HepG2 (cell line): ENCODE measurements around the gene S100A7. TPM values are rescaled to one million over a fixed set of nuclear protein-coding genes. Genes with fewer than 3 reads are reported as not detected.

ENCODE experiments used
- BORCS8-MEF2B ChIP-seq: sonication (generic); formaldehyde crosslinking; IDR thresholded peaks from 2 replicates; pipeline ENCODE4 v1.8.0; 2022; ENCODE audit warnings: mild to moderate bottlenecking, missing genetic modification reagents
- KIAA2018 ChIP-seq: sonication (generic); formaldehyde crosslinking; IDR thresholded peaks from 2 replicates; pipeline ENCODE4 v1.5.0; 2020; ENCODE audit warnings: mild to moderate bottlenecking, missing genetic modification reagents, borderline replicate concordance
- MZF1 ChIP-seq: sonication (generic); formaldehyde crosslinking; IDR thresholded peaks from 2 replicates; pipeline ENCODE4 v1.8.1; 2023; ENCODE audit warnings: mild to moderate bottlenecking, missing genetic modification reagents, borderline replicate concordance
- NFRKB ChIP-seq: fragments of 450-650 bp; IDR thresholded peaks from 2 replicates; pipeline ENCODE4 v1.6.1; 2017
- PAX8 ChIP-seq: sonication (generic); formaldehyde crosslinking; IDR thresholded peaks from 2 replicates; pipeline ENCODE4 v1.8.0; 2022; ENCODE audit warnings: mild to moderate bottlenecking, missing genetic modification reagents, borderline replicate concordance
- RBM22 ChIP-seq: fragments of 200-400 bp; formaldehyde crosslinking; optimal IDR thresholded peaks from 2 replicates; pipeline ENCODE3; 2017; ENCODE audit warnings: mild to moderate bottlenecking, low read length, moderate library complexity
- RFXANK ChIP-seq: IDR thresholded peaks from 2 replicates; pipeline ENCODE4 v1.6.1; 2016
- SMAD3 ChIP-seq: sonication (generic); formaldehyde crosslinking; IDR thresholded peaks from 2 replicates; pipeline ENCODE4 v1.4.0; 2020; ENCODE audit warnings: missing genetic modification reagents
- SMARCE1 ChIP-seq: fragments of 450-650 bp; IDR thresholded peaks from 2 replicates; pipeline ENCODE4 v1.6.1; 2017; ENCODE audit warnings: borderline replicate concordance
- TBP ChIP-seq: sonication (generic); formaldehyde crosslinking; IDR thresholded peaks from 2 replicates; pipeline ENCODE4 v1.5.0; 2020; ENCODE audit warnings: missing genetic modification reagents
- TERF1 ChIP-seq: sonication (generic); formaldehyde crosslinking; IDR thresholded peaks from 2 replicates; pipeline ENCODE4 v1.8.0; 2022; ENCODE audit warnings: mild to moderate bottlenecking, missing genetic modification reagents, moderate library complexity
- TMF1 ChIP-seq: sonication (generic); formaldehyde crosslinking; IDR thresholded peaks from 2 replicates; pipeline ENCODE4 v1.8.1; 2022; ENCODE audit warnings: low read depth, missing genetic modification reagents
- ZBTB4 ChIP-seq: sonication (generic); formaldehyde crosslinking; IDR thresholded peaks from 2 replicates; pipeline ENCODE4 v1.4.0; 2020; ENCODE audit warnings: missing genetic modification reagents, mild to moderate bottlenecking, borderline replicate concordance
- ZNF101 ChIP-seq: sonication (generic); formaldehyde crosslinking; IDR thresholded peaks from 2 replicates; pipeline ENCODE4 v1.4.0; 2020; ENCODE audit warnings: mild to moderate bottlenecking, low read depth, missing genetic modification reagents, borderline replicate concordance
- ZNF20 ChIP-seq: sonication (generic); formaldehyde crosslinking; IDR thresholded peaks from 2 replicates; pipeline ENCODE4 v1.4.0; 2020; ENCODE audit warnings: mild to moderate bottlenecking, moderate library complexity, missing genetic modification reagents
- polyA plus RNA-seq, 8 experiments: library from polyadenylated mRNA; depleted of rRNA in 3 of 8; stranded (reverse) in 7 of 8; unstranded in 1 of 8; fragments of >200 nt; fragmentation: Illumina TruSeq in 4 of 8; extraction: Trizol in 4 of 8; gene quantifications; 2 replicates each; pipeline versions ENCODE4 v1.2.1 to v1.2.3, GENCODE V29; 2011 to 2016; ENCODE audit warnings: low read depth in 4 of 8, missing spikeins in 1 of 8, mixed read lengths in 1 of 8; ENCODE audit not compliant: insufficient read depth in 1 of 8
- total RNA-seq, 5 experiments: library from RNA; depleted of rRNA; stranded (reverse); fragments of >200 nt; fragmentation: Illumina TruSeq; extraction: Trizol; gene quantifications; 2 replicates each; pipeline ENCODE4 v1.2.3, GENCODE V29; 2016; ENCODE audit warnings: low read depth in 1 of 5
- TF ChIP-seq, protein P1 (sequence below): sonication (generic); formaldehyde crosslinking; IDR thresholded peaks from 2 replicates; pipeline ENCODE4 v1.9.0; 2021; ENCODE audit warnings: missing genetic modification reagents, mild to moderate bottlenecking, borderline replicate concordance

S100A7 gene
- total and polyA plus RNA-seq, 2 of the 13 experiments (the other 11 are each of a cell fraction or from before 2014, with no cell fraction given) = not detected

DNA sequence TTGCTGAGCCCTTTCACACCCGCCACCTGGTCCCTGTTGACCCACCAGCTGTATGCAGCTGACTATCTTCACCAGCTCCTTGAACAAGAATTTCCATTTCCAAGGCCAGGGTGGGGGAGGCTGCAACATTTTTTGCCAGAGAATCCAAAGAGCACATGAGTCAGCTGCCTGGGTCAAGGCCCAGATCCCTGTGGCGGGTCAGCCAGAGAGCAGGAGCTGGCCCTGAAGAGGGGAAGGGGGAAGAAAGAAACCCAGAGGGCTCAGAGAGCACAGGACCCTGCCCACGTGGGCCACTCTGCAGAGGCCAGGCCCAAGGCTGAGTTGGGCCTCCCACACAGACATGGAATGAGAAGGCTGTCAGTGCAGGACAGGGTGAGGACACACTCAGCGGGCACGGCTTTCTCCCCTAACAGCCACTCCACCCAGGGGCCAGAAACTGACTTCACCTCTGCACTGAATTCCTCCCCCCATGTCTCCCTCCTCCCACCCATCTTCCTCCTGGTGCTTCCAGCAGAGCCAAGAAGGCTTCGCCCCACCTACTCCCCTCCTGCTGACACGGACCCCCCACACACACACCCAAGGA lies 46.5 kb upstream of the S100A7 start (continued):
- no peak for TF ChIP-seq KIAA2018 (CRISPR knock-in tag)
- TF ChIP-seq MZF1 (CRISPR knock-in tag) = no peak
- TF ChIP-seq RFXANK = no peak
- TF ChIP-seq SMARCE1 = no peak
- no peak for TF ChIP-seq TMF1 (CRISPR knock-in tag)
- TF ChIP-seq RBM22 = no peak
- no peak for TF ChIP-seq NFRKB
- TF ChIP-seq TBP (CRISPR knock-in tag) = no peak
- TF ChIP-seq, protein P1, sequence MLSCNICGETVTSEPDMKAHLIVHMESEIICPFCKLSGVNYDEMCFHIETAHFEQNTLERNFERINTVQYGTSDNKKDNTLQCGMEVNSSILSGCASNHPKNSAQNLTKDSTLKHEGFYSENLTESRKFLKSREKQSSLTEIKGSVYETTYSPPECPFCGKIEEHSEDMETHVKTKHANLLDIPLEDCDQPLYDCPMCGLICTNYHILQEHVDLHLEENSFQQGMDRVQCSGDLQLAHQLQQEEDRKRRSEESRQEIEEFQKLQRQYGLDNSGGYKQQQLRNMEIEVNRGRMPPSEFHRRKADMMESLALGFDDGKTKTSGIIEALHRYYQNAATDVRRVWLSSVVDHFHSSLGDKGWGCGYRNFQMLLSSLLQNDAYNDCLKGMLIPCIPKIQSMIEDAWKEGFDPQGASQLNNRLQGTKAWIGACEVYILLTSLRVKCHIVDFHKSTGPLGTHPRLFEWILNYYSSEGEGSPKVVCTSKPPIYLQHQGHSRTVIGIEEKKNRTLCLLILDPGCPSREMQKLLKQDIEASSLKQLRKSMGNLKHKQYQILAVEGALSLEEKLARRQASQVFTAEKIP (CRISPR knock-in tag) = no peak
- no peak for TF ChIP-seq BORCS8-MEF2B (CRISPR knock-in tag)
- no peak for TF ChIP-seq ZNF20 (CRISPR knock-in tag)
- TF ChIP-seq SMAD3 (CRISPR knock-in tag) = no peak
- no peak for TF ChIP-seq ZBTB4
- no peak for TF ChIP-seq PAX8
- TF ChIP-seq TERF1 (CRISPR knock-in tag) = no peak
- no peak for TF ChIP-seq ZNF101 (CRISPR knock-in tag)
